ENCODE results near the gene CCDC172.

Gene CCDC172, protein sequence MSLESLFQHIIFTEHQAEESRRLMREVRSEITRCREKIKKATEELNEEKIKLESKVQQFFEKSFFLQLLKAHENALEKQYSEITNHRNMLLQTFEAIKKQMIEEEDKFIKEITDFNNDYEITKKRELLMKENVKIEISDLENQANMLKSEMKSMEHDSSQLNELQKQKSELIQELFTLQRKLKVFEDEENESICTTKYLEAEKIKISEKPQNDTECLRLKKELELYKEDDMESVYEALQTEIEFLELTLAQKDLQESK

DNA sequence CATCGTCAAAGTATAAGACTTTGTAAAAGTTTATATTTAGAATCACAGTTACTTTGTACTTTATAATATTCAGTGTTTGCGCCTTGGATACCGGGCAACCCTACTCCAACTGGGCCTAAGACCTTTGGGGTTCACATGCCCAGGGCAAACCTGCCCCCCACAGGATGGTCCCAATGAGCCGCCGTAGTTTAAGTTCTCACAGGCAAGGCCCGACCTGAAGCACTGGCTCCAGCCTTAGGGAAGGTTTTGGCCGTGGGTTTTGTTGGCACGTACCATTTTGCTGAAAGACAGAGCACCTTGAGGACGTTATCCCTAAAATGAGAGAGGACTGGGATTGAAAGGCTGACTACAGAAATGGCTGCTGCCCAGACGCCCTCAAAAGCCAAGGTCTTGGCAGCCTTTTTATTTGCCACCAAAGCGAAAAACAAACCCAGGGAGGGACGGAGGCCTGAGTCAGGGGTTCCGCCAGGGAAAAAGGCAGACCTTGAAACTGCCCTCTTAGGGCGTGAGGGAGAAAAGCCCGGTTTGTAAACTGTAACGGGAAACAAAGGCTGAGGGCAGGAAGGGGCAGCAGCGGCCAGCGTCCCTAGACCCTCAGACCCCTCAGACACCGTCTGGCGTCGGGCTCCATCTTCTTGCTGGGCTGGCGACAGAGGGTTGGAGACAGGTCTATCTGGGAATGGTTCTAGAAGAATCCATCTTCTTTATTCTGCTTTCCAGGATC is at the start of gene CCDC172:
CCDC172 (plus strand) TSS at position 222 of the 724 bp plus-strand sequence. CDS start 564 bp downstream, outside the sequence.
- DNase-seq (ENCODE audit: extremely low spot score): no peak
- ChIA-PET POLR2A (no interaction called here), CTCF (no interaction called here)
- TF ChIP-seq SUZ12 (IDR thresholded peaks at IDR 0.05): no peak
- TF ChIP-seq L3MBTL2 (conservative IDR thresholded peaks at IDR 0.05): no peak
- TF ChIP-seq FOXM1 (IDR thresholded peaks at IDR 0.05; ENCODE audit: borderline replicate concordance): no peak
- TF ChIP-seq HDGF (IDR thresholded peaks at IDR 0.05; ENCODE audit: borderline replicate concordance): no peak
- no peak for TF ChIP-seq ZNF384 (IDR thresholded peaks at IDR 0.05)
- no peak for TF ChIP-seq ELF4 (IDR thresholded peaks at IDR 0.05)
- TF ChIP-seq NFRKB (IDR thresholded peaks at IDR 0.05): no peak
- no peak for TF ChIP-seq TARDBP (IDR thresholded peaks at IDR 0.05)
- no peak for TF ChIP-seq ARNT (IDR thresholded peaks at IDR 0.05)
- TF ChIP-seq SP1 (IDR thresholded peaks at IDR 0.05): no peak
- TF ChIP-seq, protein P1, sequence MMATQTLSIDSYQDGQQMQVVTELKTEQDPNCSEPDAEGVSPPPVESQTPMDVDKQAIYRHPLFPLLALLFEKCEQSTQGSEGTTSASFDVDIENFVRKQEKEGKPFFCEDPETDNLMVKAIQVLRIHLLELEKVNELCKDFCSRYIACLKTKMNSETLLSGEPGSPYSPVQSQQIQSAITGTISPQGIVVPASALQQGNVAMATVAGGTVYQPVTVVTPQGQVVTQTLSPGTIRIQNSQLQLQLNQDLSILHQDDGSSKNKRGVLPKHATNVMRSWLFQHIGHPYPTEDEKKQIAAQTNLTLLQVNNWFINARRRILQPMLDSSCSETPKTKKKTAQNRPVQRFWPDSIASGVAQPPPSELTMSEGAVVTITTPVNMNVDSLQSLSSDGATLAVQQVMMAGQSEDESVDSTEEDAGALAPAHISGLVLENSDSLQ (IDR thresholded peaks at IDR 0.05): no peak
- TF ChIP-seq CTBP1 (IDR thresholded peaks at IDR 0.05; ENCODE audit: borderline replicate concordance): no peak
- no peak for TF ChIP-seq FOXK2 (IDR thresholded peaks at IDR 0.05)
- no peak for TF ChIP-seq FOXA1 (IDR thresholded peaks at IDR 0.05)
- TF ChIP-seq LEF1 (IDR thresholded peaks at IDR 0.05; ENCODE audit: borderline replicate concordance): no peak
- no peak for TF ChIP-seq BHLHE40 (IDR thresholded peaks at IDR 0.05; ENCODE audit: borderline replicate concordance)

DNA sequence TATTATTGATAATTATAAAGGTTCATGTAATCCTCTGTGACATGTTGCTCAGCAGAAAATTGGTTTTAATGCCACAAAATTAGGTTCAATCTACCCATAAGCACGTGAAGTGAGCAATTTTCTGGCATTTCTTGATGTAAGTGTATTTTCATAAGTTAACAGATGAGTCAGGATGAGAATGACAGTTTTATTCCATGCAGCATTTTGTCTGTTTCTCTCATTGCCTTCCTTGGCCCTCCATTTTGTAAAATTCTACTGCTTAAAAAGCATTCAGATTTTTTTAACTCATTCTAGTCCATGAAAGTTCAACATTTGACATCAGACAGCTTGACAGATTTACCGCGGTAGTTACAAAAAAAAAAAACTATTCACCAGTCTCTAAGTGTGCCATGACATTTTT is 47.3 kb upstream of the CCDC172 start:
- ChIA-PET POLR2A (no interaction called here), CTCF (no interaction called here)
- no peak for DNase-seq (ENCODE audit: extremely low spot score)
- no peak for TF ChIP-seq CTBP1 (IDR thresholded peaks at IDR 0.05; ENCODE audit: borderline replicate concordance)
- no peak for TF ChIP-seq ARNT (IDR thresholded peaks at IDR 0.05)
- no peak for TF ChIP-seq FOXM1 (IDR thresholded peaks at IDR 0.05; ENCODE audit: borderline replicate concordance)
- TF ChIP-seq ELF4 (IDR thresholded peaks at IDR 0.05): no peak
- no peak for TF ChIP-seq FOXK2 (IDR thresholded peaks at IDR 0.05)
- no peak for TF ChIP-seq SP1 (IDR thresholded peaks at IDR 0.05)
- no peak for TF ChIP-seq NFRKB (IDR thresholded peaks at IDR 0.05)
- TF ChIP-seq BHLHE40 (IDR thresholded peaks at IDR 0.05; ENCODE audit: borderline replicate concordance): no peak
- no peak for TF ChIP-seq FOXA1 (IDR thresholded peaks at IDR 0.05)
- TF ChIP-seq SUZ12 (IDR thresholded peaks at IDR 0.05): no peak

DNA sequence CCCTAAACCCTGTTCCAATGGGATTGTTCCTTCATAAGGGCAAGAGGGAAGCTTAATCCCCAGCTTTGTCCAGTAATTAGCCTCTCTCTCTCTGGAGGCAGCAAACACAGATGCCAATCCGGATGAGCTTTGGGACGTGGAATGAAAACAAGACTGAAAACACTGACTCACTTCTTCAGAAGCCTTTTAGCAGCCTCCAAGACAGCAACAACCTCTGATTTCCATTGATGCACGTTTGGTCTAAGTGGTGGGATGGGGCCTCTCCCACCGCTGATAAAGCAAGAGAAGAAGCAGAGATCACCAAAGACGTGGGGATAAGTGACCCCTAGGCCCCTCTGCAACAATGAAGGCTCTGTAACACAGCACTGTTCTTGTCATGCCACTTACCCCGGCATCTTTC is 45.4 kb upstream of the CCDC172 start:
- no peak for TF ChIP-seq HDGF (IDR thresholded peaks at IDR 0.05; ENCODE audit: borderline replicate concordance)
- TF ChIP-seq LEF1 (IDR thresholded peaks at IDR 0.05; ENCODE audit: borderline replicate concordance): no peak
- no peak for TF ChIP-seq CTBP1 (IDR thresholded peaks at IDR 0.05; ENCODE audit: borderline replicate concordance)
- TF ChIP-seq SP1 (IDR thresholded peaks at IDR 0.05): no peak
- TF ChIP-seq ARNT (IDR thresholded peaks at IDR 0.05): no peak
- no peak for TF ChIP-seq FOXM1 (IDR thresholded peaks at IDR 0.05; ENCODE audit: borderline replicate concordance)
- TF ChIP-seq SUZ12 (IDR thresholded peaks at IDR 0.05): no peak
- TF ChIP-seq FOXK2 (IDR thresholded peaks at IDR 0.05): no peak
- TF ChIP-seq BHLHE40 (IDR thresholded peaks at IDR 0.05; ENCODE audit: borderline replicate concordance): no peak
- no peak for TF ChIP-seq ZNF384 (IDR thresholded peaks at IDR 0.05)
- no peak for TF ChIP-seq L3MBTL2 (conservative IDR thresholded peaks at IDR 0.05)
- TF ChIP-seq, protein P1 (IDR thresholded peaks at IDR 0.05): no peak
- TF ChIP-seq FOXA1 (IDR thresholded peaks at IDR 0.05): no peak
- TF ChIP-seq NFRKB (IDR thresholded peaks at IDR 0.05): no peak
- TF ChIP-seq TARDBP (IDR thresholded peaks at IDR 0.05): no peak
- no peak for TF ChIP-seq ELF4 (IDR thresholded peaks at IDR 0.05)
- ChIA-PET POLR2A (no interaction called here), CTCF (no interaction called here)
- DNase-seq (ENCODE audit: extremely low spot score): no peak

DNA sequence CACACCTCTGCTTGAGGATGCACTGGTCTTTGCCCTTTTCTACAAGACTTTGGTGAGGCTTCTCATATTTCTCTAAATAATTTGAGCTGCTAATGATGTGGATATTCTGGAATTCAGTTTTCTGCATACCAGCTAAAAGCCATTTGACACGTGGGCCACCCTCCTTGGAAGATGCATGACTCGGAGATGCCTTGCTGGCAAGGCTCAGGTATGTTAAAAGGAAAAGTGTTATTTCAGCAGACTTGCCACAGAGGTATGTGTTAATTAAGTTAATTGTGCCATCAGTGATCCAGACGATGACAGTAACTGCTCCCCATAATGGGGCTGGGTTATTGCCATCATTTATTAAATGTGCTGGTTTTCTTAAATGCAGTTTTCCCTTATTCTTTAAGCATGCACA is 42.5 kb upstream of the CCDC172 start:
- TF ChIP-seq LEF1 (IDR thresholded peaks at IDR 0.05; ENCODE audit: borderline replicate concordance) (no peak), TARDBP (IDR thresholded peaks at IDR 0.05) (no peak), SP1 (IDR thresholded peaks at IDR 0.05) (no peak)
- TF ChIP-seq, protein P1 (IDR thresholded peaks at IDR 0.05): no peak
- POLR2A ChIA-PET: no interaction called here
- no peak for DNase-seq (ENCODE audit: extremely low spot score)
- CTCF ChIA-PET: no interaction called here

DNA sequence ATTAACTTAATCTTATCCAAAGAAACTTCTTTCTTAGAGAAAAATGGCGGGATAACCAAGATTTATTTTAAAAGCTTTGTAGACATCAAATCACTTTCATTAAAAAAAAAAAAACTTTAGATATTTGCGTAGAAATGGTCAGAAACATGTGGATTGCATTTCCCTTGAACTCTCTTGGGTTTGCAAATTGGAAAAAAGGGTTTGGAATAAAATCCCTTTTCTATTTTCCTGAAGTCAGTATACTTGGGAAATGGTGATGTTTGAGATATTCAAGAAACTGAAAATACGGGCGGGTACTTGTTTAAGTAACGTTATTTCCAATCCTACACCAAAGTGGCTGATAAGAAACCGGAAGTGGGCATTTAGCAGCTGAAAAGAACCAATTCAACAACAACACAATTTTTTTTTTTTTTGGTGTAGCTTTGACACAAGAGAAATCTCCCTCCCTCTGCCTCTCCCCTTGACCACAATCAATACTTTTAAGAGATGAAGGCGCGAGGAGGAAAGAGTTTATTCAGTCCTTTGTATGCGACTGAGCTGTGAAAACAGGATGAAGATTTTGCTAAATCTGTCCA is 37.5 kb upstream of the CCDC172 start:
- CTCF ChIA-PET: interaction anchor here (1.3 to 2.9 kb wide), 3 partner anchors 488 to 580 kb away, joined by 3 to 10 read pairs (median 7); no protein-coding TSS in a partner anchor
- POLR2A ChIA-PET: no interaction called here
- TF ChIP-seq FOXM1 (IDR thresholded peaks at IDR 0.05; ENCODE audit: borderline replicate concordance) (no peak), SP1 (IDR thresholded peaks at IDR 0.05) (no peak), FOXA1 (IDR thresholded peaks at IDR 0.05) (no peak), HDGF (IDR thresholded peaks at IDR 0.05; ENCODE audit: borderline replicate concordance) (no peak), LEF1 (IDR thresholded peaks at IDR 0.05; ENCODE audit: borderline replicate concordance) (no peak), SUZ12 (IDR thresholded peaks at IDR 0.05) (no peak), L3MBTL2 (conservative IDR thresholded peaks at IDR 0.05) (no peak), FOXK2 (IDR thresholded peaks at IDR 0.05) (no peak), CTBP1 (IDR thresholded peaks at IDR 0.05; ENCODE audit: borderline replicate concordance) (no peak), NFRKB (IDR thresholded peaks at IDR 0.05) (no peak), ZNF384 (IDR thresholded peaks at IDR 0.05) (no peak), ARNT (IDR thresholded peaks at IDR 0.05) (no peak), BHLHE40 (IDR thresholded peaks at IDR 0.05; ENCODE audit: borderline replicate concordance) (no peak), TARDBP (IDR thresholded peaks at IDR 0.05) (no peak), ELF4 (IDR thresholded peaks at IDR 0.05) (no peak)
- TF ChIP-seq, protein P1 (IDR thresholded peaks at IDR 0.05): no peak

More for the DNA sequence above, 37.5 kb upstream of the CCDC172 start:
- DNase-seq (ENCODE audit: extremely low spot score): no peak

All from HEK293T (cell line).